GM23338 (cell line): ENCODE results near the gene MAP3K21. TPM values are rescaled to one million over a fixed set of nuclear protein-coding genes. Genes with fewer than 3 reads are reported as not detected.

ENCODE experiments used
- EZH2 ChIP-seq: fragments of 200-600 bp; sonication (generic); IDR thresholded peaks from one replicate; pipeline ENCODE4 v1.8.0; 2017; ENCODE audit warnings: antibody characterized with exemption, mild to moderate bottlenecking, low read depth; ENCODE audit not compliant: unreplicated experiment
- EZH2phosphoT487 ChIP-seq: fragments of 200-600 bp; sonication (generic); IDR thresholded peaks from one replicate; pipeline ENCODE4 v1.8.1; 2018; ENCODE audit warnings: antibody characterized with exemption; ENCODE audit not compliant: unreplicated experiment
- JUNB ChIP-seq: IDR thresholded peaks from one replicate; pipeline ENCODE4 v1.6.1; 2016; ENCODE audit warnings: antibody characterized with exemption; ENCODE audit not compliant: unreplicated experiment
- NANOG ChIP-seq: IDR thresholded peaks from 2 replicates; pipeline ENCODE4 v1.6.1; 2016; ENCODE audit warnings: antibody characterized with exemption, borderline replicate concordance
- ZNF331 ChIP-seq: fragments of 250-450 bp; sonication (Bioruptor Pico); IDR thresholded peaks from 2 replicates; pipeline ENCODE4 v1.5.0; 2020; ENCODE audit warnings: low read depth, mild to moderate bottlenecking, moderate library complexity
- polyA plus RNA-seq: library from polyadenylated mRNA; unstranded; fragments of >200 nt; fragmentation: Nextera tagmentation; extraction: Ambion mirVana; gene quantifications from 2 replicates; pipeline ENCODE4 v1.2.1, GENCODE V29; 2016
- total RNA-seq: library from RNA; depleted of rRNA; stranded (reverse); fragments of >200 nt; shearing (Covaris generic); gene quantifications from 2 replicates; pipeline ENCODE4 v1.2.3, GENCODE V29; 2014
- TF ChIP-seq, protein P1 (sequence below): fragments of 250-450 bp; sonication (Bioruptor Pico); IDR thresholded peaks from 2 replicates; pipeline ENCODE4 v1.5.0; 2020; ENCODE audit warnings: mild to moderate bottlenecking, moderate library complexity
- TF ChIP-seq, protein P2 (sequence below): IDR thresholded peaks from 2 replicates; pipeline ENCODE4 v1.6.1; 2016; ENCODE audit warnings: antibody characterized with exemption
- TF ChIP-seq, protein P3 (sequence below), 2 experiments: fragments of 200-600 bp in 1 of 2; sonication (generic) in 1 of 2; conservative IDR thresholded peaks; 2 replicates each; pipeline versions ENCODE4 v1.5.1 to v1.6.1; 2016 to 2017; ENCODE audit warnings: antibody characterized with exemption in 2 of 2, low read depth in 2 of 2, mild to moderate bottlenecking in 2 of 2, moderate library complexity in 1 of 2

The MAP3K21 gene
- total and polyA plus RNA-seq, 2 experiments from 2014 or later: 11.7 to 40.1 TPM

DNA sequence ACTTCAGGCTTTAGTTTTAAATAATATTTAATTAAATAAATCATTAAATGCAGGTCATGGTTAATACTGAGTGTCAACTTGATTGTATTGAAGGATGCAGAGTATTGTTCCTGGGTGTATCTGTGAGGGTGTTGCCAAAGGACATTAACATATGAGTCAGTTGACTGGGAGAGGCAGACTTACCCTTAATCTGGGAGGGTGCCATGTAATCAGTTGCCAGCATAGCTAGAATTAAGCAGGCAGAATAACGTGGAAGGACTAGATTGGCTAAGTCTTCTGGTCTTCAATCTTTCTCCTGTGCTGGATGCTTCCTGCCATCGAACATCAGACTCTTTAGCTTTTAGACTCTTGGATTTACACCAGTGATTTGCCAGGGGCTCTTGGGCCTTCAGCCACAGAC is 85.3 kb downstream of the MAP3K21 start (continued):
- TF ChIP-seq, protein P1, sequence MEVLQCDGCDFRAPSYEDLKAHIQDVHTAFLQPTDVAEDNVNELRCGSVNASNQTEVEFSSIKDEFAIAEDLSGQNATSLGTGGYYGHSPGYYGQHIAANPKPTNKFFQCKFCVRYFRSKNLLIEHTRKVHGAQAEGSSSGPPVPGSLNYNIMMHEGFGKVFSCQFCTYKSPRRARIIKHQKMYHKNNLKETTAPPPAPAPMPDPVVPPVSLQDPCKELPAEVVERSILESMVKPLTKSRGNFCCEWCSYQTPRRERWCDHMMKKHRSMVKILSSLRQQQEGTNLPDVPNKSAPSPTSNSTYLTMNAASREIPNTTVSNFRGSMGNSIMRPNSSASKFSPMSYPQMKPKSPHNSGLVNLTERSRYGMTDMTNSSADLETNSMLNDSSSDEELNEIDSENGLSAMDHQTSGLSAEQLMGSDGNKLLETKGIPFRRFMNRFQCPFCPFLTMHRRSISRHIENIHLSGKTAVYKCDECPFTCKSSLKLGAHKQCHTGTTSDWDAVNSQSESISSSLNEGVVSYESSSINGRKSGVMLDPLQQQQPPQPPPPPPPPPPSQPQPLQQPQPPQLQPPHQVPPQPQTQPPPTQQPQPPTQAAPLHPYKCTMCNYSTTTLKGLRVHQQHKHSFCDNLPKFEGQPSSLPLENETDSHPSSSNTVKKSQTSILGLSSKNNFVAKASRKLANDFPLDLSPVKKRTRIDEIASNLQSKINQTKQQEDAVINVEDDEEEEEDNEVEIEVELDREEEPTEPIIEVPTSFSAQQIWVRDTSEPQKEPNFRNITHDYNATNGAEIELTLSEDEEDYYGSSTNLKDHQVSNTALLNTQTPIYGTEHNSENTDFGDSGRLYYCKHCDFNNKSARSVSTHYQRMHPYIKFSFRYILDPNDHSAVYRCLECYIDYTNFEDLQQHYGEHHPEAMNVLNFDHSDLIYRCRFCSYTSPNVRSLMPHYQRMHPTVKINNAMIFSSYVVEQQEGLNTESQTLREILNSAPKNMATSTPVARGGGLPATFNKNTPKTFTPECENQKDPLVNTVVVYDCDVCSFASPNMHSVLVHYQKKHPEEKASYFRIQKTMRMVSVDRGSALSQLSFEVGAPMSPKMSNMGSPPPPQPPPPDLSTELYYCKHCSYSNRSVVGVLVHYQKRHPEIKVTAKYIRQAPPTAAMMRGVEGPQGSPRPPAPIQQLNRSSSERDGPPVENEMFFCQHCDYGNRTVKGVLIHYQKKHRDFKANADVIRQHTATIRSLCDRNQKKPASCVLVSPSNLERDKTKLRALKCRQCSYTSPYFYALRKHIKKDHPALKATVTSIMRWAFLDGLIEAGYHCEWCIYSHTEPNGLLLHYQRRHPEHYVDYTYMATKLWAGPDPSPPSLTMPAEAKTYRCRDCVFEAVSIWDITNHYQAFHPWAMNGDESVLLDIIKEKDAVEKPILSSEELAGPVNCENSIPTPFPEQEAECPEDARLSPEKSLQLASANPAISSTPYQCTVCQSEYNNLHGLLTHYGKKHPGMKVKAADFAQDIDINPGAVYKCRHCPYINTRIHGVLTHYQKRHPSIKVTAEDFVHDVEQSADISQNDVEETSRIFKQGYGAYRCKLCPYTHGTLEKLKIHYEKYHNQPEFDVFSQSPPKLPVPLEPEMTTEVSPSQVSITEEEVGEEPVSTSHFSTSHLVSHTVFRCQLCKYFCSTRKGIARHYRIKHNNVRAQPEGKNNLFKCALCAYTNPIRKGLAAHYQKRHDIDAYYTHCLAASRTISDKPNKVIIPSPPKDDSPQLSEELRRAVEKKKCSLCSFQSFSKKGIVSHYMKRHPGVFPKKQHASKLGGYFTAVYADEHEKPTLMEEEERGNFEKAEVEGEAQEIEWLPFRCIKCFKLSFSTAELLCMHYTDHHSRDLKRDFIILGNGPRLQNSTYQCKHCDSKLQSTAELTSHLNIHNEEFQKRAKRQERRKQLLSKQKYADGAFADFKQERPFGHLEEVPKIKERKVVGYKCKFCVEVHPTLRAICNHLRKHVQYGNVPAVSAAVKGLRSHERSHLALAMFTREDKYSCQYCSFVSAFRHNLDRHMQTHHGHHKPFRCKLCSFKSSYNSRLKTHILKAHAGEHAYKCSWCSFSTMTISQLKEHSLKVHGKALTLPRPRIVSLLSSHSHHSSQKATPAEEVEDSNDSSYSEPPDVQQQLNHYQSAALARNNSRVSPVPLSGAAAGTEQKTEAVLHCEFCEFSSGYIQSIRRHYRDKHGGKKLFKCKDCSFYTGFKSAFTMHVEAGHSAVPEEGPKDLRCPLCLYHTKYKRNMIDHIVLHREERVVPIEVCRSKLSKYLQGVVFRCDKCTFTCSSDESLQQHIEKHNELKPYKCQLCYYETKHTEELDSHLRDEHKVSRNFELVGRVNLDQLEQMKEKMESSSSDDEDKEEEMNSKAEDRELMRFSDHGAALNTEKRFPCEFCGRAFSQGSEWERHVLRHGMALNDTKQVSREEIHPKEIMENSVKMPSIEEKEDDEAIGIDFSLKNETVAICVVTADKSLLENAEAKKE (CRISPR knock-in tag): no peak
- TF ChIP-seq EZH2phosphoT487 (no peak), EZH2 (no peak), NANOG (no peak), ZNF331 (CRISPR knock-in tag) (no peak), JUNB (no peak)
- TF ChIP-seq, protein P2, sequence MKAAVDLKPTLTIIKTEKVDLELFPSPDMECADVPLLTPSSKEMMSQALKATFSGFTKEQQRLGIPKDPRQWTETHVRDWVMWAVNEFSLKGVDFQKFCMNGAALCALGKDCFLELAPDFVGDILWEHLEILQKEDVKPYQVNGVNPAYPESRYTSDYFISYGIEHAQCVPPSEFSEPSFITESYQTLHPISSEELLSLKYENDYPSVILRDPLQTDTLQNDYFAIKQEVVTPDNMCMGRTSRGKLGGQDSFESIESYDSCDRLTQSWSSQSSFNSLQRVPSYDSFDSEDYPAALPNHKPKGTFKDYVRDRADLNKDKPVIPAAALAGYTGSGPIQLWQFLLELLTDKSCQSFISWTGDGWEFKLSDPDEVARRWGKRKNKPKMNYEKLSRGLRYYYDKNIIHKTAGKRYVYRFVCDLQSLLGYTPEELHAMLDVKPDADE: no peak
- TF ChIP-seq, protein P3, sequence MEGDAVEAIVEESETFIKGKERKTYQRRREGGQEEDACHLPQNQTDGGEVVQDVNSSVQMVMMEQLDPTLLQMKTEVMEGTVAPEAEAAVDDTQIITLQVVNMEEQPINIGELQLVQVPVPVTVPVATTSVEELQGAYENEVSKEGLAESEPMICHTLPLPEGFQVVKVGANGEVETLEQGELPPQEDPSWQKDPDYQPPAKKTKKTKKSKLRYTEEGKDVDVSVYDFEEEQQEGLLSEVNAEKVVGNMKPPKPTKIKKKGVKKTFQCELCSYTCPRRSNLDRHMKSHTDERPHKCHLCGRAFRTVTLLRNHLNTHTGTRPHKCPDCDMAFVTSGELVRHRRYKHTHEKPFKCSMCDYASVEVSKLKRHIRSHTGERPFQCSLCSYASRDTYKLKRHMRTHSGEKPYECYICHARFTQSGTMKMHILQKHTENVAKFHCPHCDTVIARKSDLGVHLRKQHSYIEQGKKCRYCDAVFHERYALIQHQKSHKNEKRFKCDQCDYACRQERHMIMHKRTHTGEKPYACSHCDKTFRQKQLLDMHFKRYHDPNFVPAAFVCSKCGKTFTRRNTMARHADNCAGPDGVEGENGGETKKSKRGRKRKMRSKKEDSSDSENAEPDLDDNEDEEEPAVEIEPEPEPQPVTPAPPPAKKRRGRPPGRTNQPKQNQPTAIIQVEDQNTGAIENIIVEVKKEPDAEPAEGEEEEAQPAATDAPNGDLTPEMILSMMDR (conservative IDR thresholded peaks at IDR 0.05; ENCODE audit: low read depth in 2 of 2): no peak
